K562 (cell line): ENCODE measurements around the gene KASH5. TPM values are rescaled to one million over a fixed set of nuclear protein-coding genes. Genes with fewer than 3 reads are reported as not detected.
A peak's percentile ranks its signal among the peaks of the same experiment; 100 is the strongest.

Experiments
- E2F3 ChIP-seq: fragments of 250-450 bp; sonication (Bioruptor Pico); IDR thresholded peaks from 2 replicates; pipeline ENCODE4 v1.4.0; 2020; ENCODE audit warnings: mild to moderate bottlenecking
- HEY1 ChIP-seq: fragments of 250-450 bp; sonication (Bioruptor Pico); IDR thresholded peaks from 2 replicates; pipeline ENCODE4 v1.5.0; 2020; ENCODE audit warnings: mild to moderate bottlenecking, moderate library complexity, borderline replicate concordance
- TCF3 ChIP-seq: sonication (generic); formaldehyde crosslinking; IDR thresholded peaks from 2 replicates; pipeline ENCODE4 v1.4.0; 2020; ENCODE audit warnings: mild to moderate bottlenecking, missing genetic modification reagents
- TOE1 ChIP-seq, 2 experiments: fragments of 450-650 bp in 1 of 2; sonication (generic) in 1 of 2; formaldehyde crosslinking in 1 of 2; IDR thresholded peaks; 2 replicates each; pipeline versions ENCODE4 v1.7.1 to v1.8.0; 2016 to 2022; ENCODE audit warnings: borderline replicate concordance in 2 of 2, mild to moderate bottlenecking in 2 of 2, antibody characterized with exemption in 1 of 2, inconsistent platforms in 1 of 2, low read depth in 1 of 2, missing genetic modification reagents in 1 of 2, moderate library complexity in 1 of 2
- ZNF197 ChIP-seq: fragments of 200-800 bp; sonication (Bioruptor generic); IDR thresholded peaks from 2 replicates; pipeline ENCODE4 v1.6.1; 2016; ENCODE audit warnings: low read depth, missing genetic modification characterization, missing compliant biosample characterization
- polyA plus RNA-seq, 8 experiments: library from polyadenylated mRNA; depleted of rRNA in 4 of 8; stranded (reverse) in 5 of 8; unstranded in 3 of 8; fragments of >200 nt; fragmentation: Nextera tagmentation in 2 of 8; fragmentation: Illumina TruSeq in 1 of 8; extraction: Ambion mirVana in 2 of 8; extraction: Trizol in 1 of 8; gene quantifications; 2 replicates each; pipeline versions ENCODE4 v1.2.1 to v1.2.3, GENCODE V29; 2011 to 2014; ENCODE audit warnings: inconsistent platforms in 1 of 8, missing spikeins in 1 of 8
- total RNA-seq, 7 experiments: library from RNA; depleted of rRNA in 6 of 7; stranded (reverse); fragments of >200 nt in 6 of 7; fragmentation: Illumina TruSeq in 2 of 7; extraction: Trizol in 2 of 7; gene quantifications; 2 replicates each; pipeline versions ENCODE4 v1.2.1 to v1.2.3, GENCODE V29; 2011 to 2021; ENCODE audit warnings: low replicate concordance in 1 of 7
- TF ChIP-seq, protein P1 (sequence below): fragments of 450-650 bp; IDR thresholded peaks from 2 replicates; pipeline ENCODE4 v1.6.1; 2014; ENCODE audit warnings: low read depth, mild to moderate bottlenecking, moderate library complexity, borderline replicate concordance
- TF ChIP-seq, protein P2 (sequence below): fragments of 450-650 bp; IDR thresholded peaks from 2 replicates; pipeline ENCODE4 v1.6.1; 2017; ENCODE audit warnings: antibody characterized with exemption, mild to moderate bottlenecking
- TF ChIP-seq, protein P3 (sequence below): fragments of 450-650 bp; IDR thresholded peaks from 2 replicates; pipeline ENCODE4 v1.6.1; 2016; ENCODE audit warnings: mild to moderate bottlenecking, moderate library complexity

The KASH5 gene
- total and polyA plus RNA-seq, 9 of the 15 experiments (the other 6 are each of a cell fraction or from before 2014, with no cell fraction given) = 0.07 to 0.84 (median 0.34) TPM; not detected in 1

DNA sequence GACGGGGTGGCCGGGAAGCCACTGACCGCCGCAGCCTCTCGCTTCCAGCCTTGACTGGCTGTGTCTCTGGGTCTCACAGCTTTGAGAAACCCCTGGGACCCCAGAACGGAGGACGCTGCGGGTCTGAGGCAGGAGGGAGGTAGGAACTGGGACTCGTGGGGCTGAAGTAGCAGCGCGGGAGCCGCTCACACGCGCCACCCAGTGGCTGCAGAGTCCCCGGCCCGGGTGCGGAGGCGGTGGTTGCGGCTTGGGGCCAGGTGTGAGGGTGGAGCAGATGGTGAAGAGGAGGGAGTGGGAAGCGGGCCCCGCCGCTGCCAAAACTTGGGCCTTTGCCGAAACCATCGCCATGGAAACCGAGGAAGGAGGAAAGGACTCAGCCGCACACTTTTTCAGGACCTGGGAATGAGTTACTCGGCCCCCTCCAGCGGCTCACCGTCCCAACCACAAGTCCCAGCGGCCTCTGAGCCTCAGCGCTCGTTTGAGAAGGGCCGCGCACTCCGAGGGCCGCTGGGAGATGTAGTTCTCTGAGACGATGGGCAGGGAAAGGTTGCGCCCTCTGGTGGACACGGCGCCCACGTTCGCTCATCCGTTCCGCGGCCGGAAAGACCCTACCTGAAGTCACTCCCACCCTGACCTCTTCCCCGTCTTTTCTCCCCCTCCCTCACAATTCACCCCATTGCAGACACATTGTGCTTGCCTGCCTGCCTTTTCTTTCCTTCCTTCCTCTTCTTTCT, 55.5 kb downstream of the KASH5 start (continued):
- TF ChIP-seq, protein P1, sequence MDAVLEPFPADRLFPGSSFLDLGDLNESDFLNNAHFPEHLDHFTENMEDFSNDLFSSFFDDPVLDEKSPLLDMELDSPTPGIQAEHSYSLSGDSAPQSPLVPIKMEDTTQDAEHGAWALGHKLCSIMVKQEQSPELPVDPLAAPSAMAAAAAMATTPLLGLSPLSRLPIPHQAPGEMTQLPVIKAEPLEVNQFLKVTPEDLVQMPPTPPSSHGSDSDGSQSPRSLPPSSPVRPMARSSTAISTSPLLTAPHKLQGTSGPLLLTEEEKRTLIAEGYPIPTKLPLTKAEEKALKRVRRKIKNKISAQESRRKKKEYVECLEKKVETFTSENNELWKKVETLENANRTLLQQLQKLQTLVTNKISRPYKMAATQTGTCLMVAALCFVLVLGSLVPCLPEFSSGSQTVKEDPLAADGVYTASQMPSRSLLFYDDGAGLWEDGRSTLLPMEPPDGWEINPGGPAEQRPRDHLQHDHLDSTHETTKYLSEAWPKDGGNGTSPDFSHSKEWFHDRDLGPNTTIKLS = peak; percentile 93
- TF ChIP-seq, protein P2, sequence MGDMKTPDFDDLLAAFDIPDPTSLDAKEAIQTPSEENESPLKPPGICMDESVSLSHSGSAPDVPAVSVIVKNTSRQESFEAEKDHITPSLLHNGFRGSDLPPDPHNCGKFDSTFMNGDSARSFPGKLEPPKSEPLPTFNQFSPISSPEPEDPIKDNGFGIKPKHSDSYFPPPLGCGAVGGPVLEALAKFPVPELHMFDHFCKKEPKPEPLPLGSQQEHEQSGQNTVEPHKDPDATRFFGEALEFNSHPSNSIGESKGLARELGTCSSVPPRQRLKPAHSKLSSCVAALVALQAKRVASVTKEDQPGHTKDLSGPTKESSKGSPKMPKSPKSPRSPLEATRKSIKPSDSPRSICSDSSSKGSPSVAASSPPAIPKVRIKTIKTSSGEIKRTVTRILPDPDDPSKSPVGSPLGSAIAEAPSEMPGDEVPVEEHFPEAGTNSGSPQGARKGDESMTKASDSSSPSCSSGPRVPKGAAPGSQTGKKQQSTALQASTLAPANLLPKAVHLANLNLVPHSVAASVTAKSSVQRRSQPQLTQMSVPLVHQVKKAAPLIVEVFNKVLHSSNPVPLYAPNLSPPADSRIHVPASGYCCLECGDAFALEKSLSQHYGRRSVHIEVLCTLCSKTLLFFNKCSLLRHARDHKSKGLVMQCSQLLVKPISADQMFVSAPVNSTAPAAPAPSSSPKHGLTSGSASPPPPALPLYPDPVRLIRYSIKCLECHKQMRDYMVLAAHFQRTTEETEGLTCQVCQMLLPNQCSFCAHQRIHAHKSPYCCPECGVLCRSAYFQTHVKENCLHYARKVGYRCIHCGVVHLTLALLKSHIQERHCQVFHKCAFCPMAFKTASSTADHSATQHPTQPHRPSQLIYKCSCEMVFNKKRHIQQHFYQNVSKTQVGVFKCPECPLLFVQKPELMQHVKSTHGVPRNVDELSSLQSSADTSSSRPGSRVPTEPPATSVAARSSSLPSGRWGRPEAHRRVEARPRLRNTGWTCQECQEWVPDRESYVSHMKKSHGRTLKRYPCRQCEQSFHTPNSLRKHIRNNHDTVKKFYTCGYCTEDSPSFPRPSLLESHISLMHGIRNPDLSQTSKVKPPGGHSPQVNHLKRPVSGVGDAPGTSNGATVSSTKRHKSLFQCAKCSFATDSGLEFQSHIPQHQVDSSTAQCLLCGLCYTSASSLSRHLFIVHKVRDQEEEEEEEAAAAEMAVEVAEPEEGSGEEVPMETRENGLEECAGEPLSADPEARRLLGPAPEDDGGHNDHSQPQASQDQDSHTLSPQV = peak; percentile 97
- TF ChIP-seq, protein P3, sequence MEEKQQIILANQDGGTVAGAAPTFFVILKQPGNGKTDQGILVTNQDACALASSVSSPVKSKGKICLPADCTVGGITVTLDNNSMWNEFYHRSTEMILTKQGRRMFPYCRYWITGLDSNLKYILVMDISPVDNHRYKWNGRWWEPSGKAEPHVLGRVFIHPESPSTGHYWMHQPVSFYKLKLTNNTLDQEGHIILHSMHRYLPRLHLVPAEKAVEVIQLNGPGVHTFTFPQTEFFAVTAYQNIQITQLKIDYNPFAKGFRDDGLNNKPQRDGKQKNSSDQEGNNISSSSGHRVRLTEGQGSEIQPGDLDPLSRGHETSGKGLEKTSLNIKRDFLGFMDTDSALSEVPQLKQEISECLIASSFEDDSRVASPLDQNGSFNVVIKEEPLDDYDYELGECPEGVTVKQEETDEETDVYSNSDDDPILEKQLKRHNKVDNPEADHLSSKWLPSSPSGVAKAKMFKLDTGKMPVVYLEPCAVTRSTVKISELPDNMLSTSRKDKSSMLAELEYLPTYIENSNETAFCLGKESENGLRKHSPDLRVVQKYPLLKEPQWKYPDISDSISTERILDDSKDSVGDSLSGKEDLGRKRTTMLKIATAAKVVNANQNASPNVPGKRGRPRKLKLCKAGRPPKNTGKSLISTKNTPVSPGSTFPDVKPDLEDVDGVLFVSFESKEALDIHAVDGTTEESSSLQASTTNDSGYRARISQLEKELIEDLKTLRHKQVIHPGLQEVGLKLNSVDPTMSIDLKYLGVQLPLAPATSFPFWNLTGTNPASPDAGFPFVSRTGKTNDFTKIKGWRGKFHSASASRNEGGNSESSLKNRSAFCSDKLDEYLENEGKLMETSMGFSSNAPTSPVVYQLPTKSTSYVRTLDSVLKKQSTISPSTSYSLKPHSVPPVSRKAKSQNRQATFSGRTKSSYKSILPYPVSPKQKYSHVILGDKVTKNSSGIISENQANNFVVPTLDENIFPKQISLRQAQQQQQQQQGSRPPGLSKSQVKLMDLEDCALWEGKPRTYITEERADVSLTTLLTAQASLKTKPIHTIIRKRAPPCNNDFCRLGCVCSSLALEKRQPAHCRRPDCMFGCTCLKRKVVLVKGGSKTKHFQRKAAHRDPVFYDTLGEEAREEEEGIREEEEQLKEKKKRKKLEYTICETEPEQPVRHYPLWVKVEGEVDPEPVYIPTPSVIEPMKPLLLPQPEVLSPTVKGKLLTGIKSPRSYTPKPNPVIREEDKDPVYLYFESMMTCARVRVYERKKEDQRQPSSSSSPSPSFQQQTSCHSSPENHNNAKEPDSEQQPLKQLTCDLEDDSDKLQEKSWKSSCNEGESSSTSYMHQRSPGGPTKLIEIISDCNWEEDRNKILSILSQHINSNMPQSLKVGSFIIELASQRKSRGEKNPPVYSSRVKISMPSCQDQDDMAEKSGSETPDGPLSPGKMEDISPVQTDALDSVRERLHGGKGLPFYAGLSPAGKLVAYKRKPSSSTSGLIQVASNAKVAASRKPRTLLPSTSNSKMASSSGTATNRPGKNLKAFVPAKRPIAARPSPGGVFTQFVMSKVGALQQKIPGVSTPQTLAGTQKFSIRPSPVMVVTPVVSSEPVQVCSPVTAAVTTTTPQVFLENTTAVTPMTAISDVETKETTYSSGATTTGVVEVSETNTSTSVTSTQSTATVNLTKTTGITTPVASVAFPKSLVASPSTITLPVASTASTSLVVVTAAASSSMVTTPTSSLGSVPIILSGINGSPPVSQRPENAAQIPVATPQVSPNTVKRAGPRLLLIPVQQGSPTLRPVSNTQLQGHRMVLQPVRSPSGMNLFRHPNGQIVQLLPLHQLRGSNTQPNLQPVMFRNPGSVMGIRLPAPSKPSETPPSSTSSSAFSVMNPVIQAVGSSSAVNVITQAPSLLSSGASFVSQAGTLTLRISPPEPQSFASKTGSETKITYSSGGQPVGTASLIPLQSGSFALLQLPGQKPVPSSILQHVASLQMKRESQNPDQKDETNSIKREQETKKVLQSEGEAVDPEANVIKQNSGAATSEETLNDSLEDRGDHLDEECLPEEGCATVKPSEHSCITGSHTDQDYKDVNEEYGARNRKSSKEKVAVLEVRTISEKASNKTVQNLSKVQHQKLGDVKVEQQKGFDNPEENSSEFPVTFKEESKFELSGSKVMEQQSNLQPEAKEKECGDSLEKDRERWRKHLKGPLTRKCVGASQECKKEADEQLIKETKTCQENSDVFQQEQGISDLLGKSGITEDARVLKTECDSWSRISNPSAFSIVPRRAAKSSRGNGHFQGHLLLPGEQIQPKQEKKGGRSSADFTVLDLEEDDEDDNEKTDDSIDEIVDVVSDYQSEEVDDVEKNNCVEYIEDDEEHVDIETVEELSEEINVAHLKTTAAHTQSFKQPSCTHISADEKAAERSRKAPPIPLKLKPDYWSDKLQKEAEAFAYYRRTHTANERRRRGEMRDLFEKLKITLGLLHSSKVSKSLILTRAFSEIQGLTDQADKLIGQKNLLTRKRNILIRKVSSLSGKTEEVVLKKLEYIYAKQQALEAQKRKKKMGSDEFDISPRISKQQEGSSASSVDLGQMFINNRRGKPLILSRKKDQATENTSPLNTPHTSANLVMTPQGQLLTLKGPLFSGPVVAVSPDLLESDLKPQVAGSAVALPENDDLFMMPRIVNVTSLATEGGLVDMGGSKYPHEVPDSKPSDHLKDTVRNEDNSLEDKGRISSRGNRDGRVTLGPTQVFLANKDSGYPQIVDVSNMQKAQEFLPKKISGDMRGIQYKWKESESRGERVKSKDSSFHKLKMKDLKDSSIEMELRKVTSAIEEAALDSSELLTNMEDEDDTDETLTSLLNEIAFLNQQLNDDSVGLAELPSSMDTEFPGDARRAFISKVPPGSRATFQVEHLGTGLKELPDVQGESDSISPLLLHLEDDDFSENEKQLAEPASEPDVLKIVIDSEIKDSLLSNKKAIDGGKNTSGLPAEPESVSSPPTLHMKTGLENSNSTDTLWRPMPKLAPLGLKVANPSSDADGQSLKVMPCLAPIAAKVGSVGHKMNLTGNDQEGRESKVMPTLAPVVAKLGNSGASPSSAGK = no peak; the same call in 1 of the 2 replicates
- TF ChIP-seq E2F3 (CRISPR knock-in tag) (peak; percentile 65; the same call in 1 of the 2 replicates), HEY1 (CRISPR knock-in tag) (no peak), TOE1 (IDR thresholded peaks at IDR 0.05; ENCODE audit: borderline replicate concordance) (peak; percentile 76; the same call in 1 of the 2 replicates), TOE1 (CRISPR knock-in tag; IDR thresholded peaks at IDR 0.05; ENCODE audit: borderline replicate concordance, low read depth) (0 out of 2 replicates have a peak, but pooled peaks have one; percentile 56), ZNF197 (CRISPR knock-in tag) (peak; percentile 96), TCF3 (CRISPR knock-in tag) (no peak; the same call in 1 of the 2 replicates)
